GM12891 (cell line): Measurements from ENCODE around the gene C13orf42.

ENCODE experiments used
- PAX5 ChIP-seq: IDR thresholded peaks from 2 replicates; pipeline ENCODE4 v1.6.1; 2011; ENCODE audit warnings: low read length, moderate library complexity, mild to moderate bottlenecking; ENCODE audit not compliant: insufficient read depth, severe bottlenecking
- POLR2A ChIP-seq: IDR thresholded peaks from 2 replicates; pipeline ENCODE4 v1.6.1; 2011; ENCODE audit warnings: low read depth, low read length, control low read depth
- POLR2AphosphoS5 ChIP-seq: IDR thresholded peaks from 2 replicates; pipeline ENCODE4 v1.6.1; 2011; ENCODE audit warnings: low read depth, low read length, control low read depth
- POU2F2 ChIP-seq: IDR thresholded peaks from 2 replicates; pipeline ENCODE4 v1.6.1; 2011; ENCODE audit warnings: low read depth, mild to moderate bottlenecking, control low read depth, low read length, moderate library complexity
- SPI1 ChIP-seq: IDR thresholded peaks from 2 replicates; pipeline ENCODE4 v1.6.1; 2011; ENCODE audit warnings: low read depth, low read length, control low read depth
- TAF1 ChIP-seq: IDR thresholded peaks from 2 replicates; pipeline ENCODE4 v1.6.1; 2011; ENCODE audit warnings: low read depth, low read length, control low read depth

DNA sequence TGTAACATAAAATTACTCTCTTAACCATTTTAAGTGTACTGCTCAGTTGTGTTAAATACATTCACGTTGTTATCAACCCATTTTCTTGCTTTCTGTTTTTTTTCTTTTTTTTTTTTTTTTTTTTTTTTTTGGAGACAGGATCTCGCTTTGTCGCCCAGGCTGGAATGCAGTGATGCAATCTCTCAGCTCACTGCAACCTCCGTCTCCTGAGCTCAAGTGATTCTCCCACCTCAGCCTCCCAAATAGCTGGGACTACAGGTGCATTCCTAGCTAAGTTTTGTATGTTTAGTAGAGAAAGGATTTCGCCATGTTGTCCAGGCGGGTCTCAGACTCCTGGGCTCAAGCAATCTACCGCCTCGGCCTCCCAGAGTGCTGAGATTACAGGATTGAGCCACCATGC lies 42.5 kb upstream of the C13orf42 start:
- TF ChIP-seq POLR2A, result no peak
- no peak for TF ChIP-seq POU2F2
- TF ChIP-seq TAF1, result no peak
- TF ChIP-seq POLR2AphosphoS5, result no peak
- no peak for TF ChIP-seq PAX5
- no peak for TF ChIP-seq SPI1
